Endothelial cell of umbilical vein (primary cell): ENCODE results near the gene CMTM2.

Experiments used
- EZH2 ChIP-seq: IDR thresholded peaks from 2 replicates; pipeline ENCODE4 v1.6.1; 2012; ENCODE audit warnings: borderline replicate concordance, low read depth, mild to moderate bottlenecking, moderate library complexity, low read length, inconsistent platforms; ENCODE audit not compliant: severe bottlenecking
- TF ChIP-seq, protein P1 (sequence below), 2 donors: IDR thresholded peaks; 1 replicate in 1 of 2; 2 replicates in 1 of 2; pipeline ENCODE4 v1.5.1; 2011; ENCODE audit warnings: low read length in 2 of 2, mild to moderate bottlenecking in 2 of 2, moderate library complexity in 2 of 2, control low read depth in 1 of 2, inconsistent platforms in 1 of 2, low read depth in 1 of 2; ENCODE audit not compliant: insufficient read depth in 1 of 2; ENCODE audit errors: extremely low read depth in 1 of 2

DNA sequence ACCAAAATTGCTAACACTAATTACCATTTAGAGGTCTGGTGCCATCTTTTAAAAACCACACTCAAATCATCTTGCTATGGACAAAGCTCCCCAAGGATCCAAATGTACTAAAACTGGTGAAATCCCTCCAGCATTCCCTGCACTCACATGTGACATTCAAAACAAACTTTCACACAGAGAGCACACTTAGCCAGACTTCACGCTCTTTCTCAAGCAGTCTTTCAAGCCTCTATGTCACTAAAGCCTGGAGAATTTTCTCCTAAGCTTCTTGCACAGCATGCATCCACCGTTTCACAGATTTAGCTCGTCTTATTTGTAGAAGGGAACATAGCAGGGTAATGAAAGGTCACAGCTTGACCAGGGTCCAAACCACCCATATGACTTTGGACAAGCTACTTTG is 44.5 kb downstream of the CMTM2 start:
- no peak for TF ChIP-seq EZH2
- TF ChIP-seq, protein P1, sequence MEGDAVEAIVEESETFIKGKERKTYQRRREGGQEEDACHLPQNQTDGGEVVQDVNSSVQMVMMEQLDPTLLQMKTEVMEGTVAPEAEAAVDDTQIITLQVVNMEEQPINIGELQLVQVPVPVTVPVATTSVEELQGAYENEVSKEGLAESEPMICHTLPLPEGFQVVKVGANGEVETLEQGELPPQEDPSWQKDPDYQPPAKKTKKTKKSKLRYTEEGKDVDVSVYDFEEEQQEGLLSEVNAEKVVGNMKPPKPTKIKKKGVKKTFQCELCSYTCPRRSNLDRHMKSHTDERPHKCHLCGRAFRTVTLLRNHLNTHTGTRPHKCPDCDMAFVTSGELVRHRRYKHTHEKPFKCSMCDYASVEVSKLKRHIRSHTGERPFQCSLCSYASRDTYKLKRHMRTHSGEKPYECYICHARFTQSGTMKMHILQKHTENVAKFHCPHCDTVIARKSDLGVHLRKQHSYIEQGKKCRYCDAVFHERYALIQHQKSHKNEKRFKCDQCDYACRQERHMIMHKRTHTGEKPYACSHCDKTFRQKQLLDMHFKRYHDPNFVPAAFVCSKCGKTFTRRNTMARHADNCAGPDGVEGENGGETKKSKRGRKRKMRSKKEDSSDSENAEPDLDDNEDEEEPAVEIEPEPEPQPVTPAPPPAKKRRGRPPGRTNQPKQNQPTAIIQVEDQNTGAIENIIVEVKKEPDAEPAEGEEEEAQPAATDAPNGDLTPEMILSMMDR (IDR thresholded peaks at IDR 0.05; ENCODE audit: extremely low read depth in 1 of 2, insufficient read depth in 1 of 2, low read depth in 1 of 2, low read length in 2 of 2), result no peak
